GM10248 (cell line): Measurements from ENCODE around the gene NAP1L4.

Source experiments
- CTCF ChIA-PET: fragments of 300-600 bp; sonication (Branson Sonifier 250); formaldehyde crosslinking; extraction: SDS; loops from one replicate; lab custom pipeline; 2021; ENCODE audit warnings: antibody characterized with exemption; lab: Yijun Ruan, JAX
- POLR2A ChIA-PET: fragments of 350-650 bp; sonication (Branson Sonifier 250); formaldehyde crosslinking; extraction: SDS; loops from one replicate; lab custom pipeline; 2020; ENCODE audit warnings: antibody characterized with exemption; lab: Yijun Ruan, JAX
- DNase-seq: peaks from one replicate; pipeline ENCODE4 v3.0.0; 2012; ENCODE audit errors: extremely low spot score
- CTCF ChIP-seq: IDR thresholded peaks from 2 replicates; pipeline ENCODE4 v1.5.1; 2012; ENCODE audit warnings: mild to moderate bottlenecking, low read depth; ENCODE audit errors: extremely low read depth, missing control alignments, control extremely low read depth

Gene NAP1L4

GRCh38 chr11:3007404-3008010 is 15.4 kb upstream of the NAP1L4 start:
- TF ChIP-seq CTCF = no peak
- CTCF ChIA-PET = no interaction called here
- DNase-seq = no peak
- POLR2A ChIA-PET = no interaction called here

GRCh38 chr11:3006505-3007260 is 14.6 kb upstream of the NAP1L4 start:
- TF ChIP-seq CTCF = no peak
- ChIA-PET CTCF (interaction anchor here (0.7 to 1.4 kb wide), 2 partner anchors 9 to 12 kb away, joined by 3 to 4 read pairs; no protein-coding TSS in a partner anchor), POLR2A (no interaction called here)
- no peak for DNase-seq

GRCh38 chr11:3004481-3004880 is 12.4 kb upstream of the NAP1L4 start:
- TF ChIP-seq CTCF = no peak
- DNase-seq = no peak
- CTCF ChIA-PET = interaction anchor here (1.1 to 1.3 kb wide), 3 partner anchors 16 to 46 kb away, joined by 3 to 7 read pairs (median 3); no protein-coding TSS in a partner anchor
- POLR2A ChIA-PET = no interaction called here

- no peak for TF ChIP-seq CTCF
- no peak for DNase-seq
- ChIA-PET POLR2A (no interaction called here), CTCF (interaction anchor here (1.3 kb wide), 3 partner anchors 9 to 45 kb away, joined by 3 to 7 read pairs (median 4); no protein-coding TSS in a partner anchor)
These were observed 11.5 kb upstream of the NAP1L4 start for GRCh38 chr11:3003396-3004231.

- ChIA-PET POLR2A (no interaction called here), CTCF (interaction anchor here (1.3 kb wide), 1 partner anchor 10 kb away, joined by 4 read pairs; no protein-coding TSS in a partner anchor)
- no peak for DNase-seq
- TF ChIP-seq CTCF = no peak
These were observed 10.7 kb upstream of the NAP1L4 start for GRCh38 chr11:3002871-3003270.

- no peak for TF ChIP-seq CTCF
- DNase-seq = no peak
- ChIA-PET CTCF (interaction anchor here (1.3 kb wide), 1 partner anchor 14 kb away, joined by 3 read pairs; no protein-coding TSS in a partner anchor), POLR2A (no interaction called here)
These were observed 10.3 kb upstream of the NAP1L4 start for GRCh38 chr11:3002351-3002861.
